Measurements from ENCODE around the gene WDR33. TPM values are rescaled to one million over a fixed set of nuclear protein-coding genes. Genes with fewer than 3 reads are reported as not detected.

The WDR33 gene
- total RNA-seq, 1 donor = 25.7 TPM

DNA sequence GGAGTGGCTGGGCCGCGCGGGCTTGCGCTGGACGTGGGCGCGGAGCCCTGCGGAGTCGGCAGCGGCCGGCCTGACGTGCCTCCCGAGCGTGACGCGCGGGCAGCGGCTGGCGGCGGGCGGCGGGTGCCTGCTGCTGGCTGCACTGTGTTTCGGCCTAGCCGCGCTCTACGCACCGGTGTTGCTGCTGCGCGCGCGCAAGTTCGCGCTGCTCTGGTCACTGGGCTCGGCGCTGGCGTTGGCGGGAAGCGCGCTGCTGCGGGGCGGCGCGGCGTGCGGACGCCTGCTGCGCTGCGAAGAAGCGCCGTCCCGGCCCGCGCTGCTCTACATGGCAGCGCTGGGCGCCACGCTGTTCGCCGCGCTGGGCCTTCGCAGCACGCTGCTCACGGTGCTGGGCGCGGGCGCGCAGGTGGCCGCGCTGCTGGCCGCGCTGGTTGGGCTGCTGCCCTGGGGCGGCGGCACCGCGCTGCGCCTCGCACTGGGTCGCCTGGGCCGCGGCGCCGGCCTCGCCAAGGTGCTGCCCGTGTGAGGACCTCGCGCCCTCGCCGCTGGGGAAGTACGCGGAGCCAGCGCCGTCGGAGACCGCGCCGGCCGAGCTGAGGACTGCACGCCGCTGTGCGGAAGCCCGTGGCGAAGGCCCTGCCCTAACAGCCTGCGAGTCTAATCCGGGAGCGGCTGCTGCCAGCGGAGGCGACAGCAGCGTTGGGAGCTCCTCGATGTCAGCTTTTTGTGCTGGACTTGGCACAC lies 109.1 kb downstream of the WDR33 start:
- Histone ChIP-seq H3K79me2 (ENCODE audit: insufficient read depth, low read length) (peaks cover 18% of the 10 kb centered on the region), H4K20me1 (ENCODE audit: insufficient read depth, low read length) (no peaks in the 10 kb centered on the region), H3K27me3 (ENCODE audit: insufficient read depth, low read length) (no peaks in the 10 kb centered on the region), H3K4me2 (ENCODE audit: insufficient read depth, low read length) (peak overlapping the region; percentile 99), H2AFZ (ENCODE audit: low read length) (peak overlapping the region; percentile 96), H3K27ac (ENCODE audit: low read depth, low read length) (peak overlapping the region; percentile 85), H3K36me3 (ENCODE audit: insufficient read depth, low read length) (peaks cover 10% of the 10 kb centered on the region), H3K4me1 (ENCODE audit: insufficient read depth, low read length) (peaks cover 4% of the 10 kb centered on the region), H3K9me3 (ENCODE audit: low read depth, low read length) (no peaks in the 10 kb centered on the region), H3K4me3 (ENCODE audit: insufficient read depth, low read length) (peak overlapping the region; percentile 83)
- TF ChIP-seq, protein P1, sequence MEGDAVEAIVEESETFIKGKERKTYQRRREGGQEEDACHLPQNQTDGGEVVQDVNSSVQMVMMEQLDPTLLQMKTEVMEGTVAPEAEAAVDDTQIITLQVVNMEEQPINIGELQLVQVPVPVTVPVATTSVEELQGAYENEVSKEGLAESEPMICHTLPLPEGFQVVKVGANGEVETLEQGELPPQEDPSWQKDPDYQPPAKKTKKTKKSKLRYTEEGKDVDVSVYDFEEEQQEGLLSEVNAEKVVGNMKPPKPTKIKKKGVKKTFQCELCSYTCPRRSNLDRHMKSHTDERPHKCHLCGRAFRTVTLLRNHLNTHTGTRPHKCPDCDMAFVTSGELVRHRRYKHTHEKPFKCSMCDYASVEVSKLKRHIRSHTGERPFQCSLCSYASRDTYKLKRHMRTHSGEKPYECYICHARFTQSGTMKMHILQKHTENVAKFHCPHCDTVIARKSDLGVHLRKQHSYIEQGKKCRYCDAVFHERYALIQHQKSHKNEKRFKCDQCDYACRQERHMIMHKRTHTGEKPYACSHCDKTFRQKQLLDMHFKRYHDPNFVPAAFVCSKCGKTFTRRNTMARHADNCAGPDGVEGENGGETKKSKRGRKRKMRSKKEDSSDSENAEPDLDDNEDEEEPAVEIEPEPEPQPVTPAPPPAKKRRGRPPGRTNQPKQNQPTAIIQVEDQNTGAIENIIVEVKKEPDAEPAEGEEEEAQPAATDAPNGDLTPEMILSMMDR (IDR thresholded peaks at IDR 0.05; ENCODE audit: extremely low read depth, low read depth, low read length) = no peak
- peak; percentile 98 for DNase-seq (ENCODE audit: insufficient read length, low spot score, missing footprints)

DNA sequence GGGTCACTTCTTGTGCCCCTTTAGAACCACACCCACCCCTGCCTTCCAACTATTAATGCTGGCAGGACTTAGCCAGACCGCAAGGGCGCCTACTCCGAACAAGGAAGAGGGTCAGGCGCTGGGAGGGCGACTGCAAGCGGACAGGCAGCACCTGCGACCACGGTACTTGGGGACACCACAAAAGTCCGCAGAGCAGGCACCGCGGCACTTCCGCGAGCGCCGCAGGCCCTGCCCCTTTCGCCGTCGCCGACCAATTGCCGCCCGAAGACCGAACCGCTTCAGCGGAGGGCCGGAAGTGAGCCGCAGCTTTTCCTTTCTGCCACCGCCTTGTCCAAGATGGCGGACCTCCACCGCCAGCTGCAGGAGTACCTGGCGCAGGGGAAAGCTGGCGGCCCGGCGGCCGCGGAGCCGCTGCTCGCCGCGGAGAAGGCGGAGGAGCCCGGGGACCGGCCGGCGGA lies 109.7 kb downstream of the WDR33 start, which contains the start of gene SFT2D3:
TSS of gene SFT2D3 (plus strand) at position 305 of the 458 bp plus-strand sequence. CDS start at position 337, 32 bp downstream.
- peaks cover 7% of the 10 kb centered on the region for H3K4me1 ChIP-seq (ENCODE audit: insufficient read depth, low read length)
- H4K20me1 ChIP-seq (ENCODE audit: insufficient read depth, low read length) = no peaks in the 10 kb centered on the region
- peak within 1 kb of the TSS; percentile 85 for H3K27ac ChIP-seq (ENCODE audit: low read depth, low read length)
- DNase-seq (ENCODE audit: insufficient read length, low spot score, missing footprints) = peak; percentile 99
- peaks cover 10% of the 10 kb centered on the region for H3K36me3 ChIP-seq (ENCODE audit: insufficient read depth, low read length)
- TF ChIP-seq, protein P1 (IDR thresholded peaks at IDR 0.05; ENCODE audit: extremely low read depth, low read depth, low read length) = no peak
- no peaks in the 10 kb centered on the region for H3K27me3 ChIP-seq (ENCODE audit: insufficient read depth, low read length)
- no peaks in the 10 kb centered on the region for H3K9me3 ChIP-seq (ENCODE audit: low read depth, low read length)
- peak within 1 kb of the TSS; percentile 83 for H3K4me3 ChIP-seq (ENCODE audit: insufficient read depth, low read length)
- H3K4me2 ChIP-seq (ENCODE audit: insufficient read depth, low read length) = peak within 1 kb of the TSS; percentile 99
- peak within 1 kb of the TSS; percentile 96 for H2AFZ ChIP-seq (ENCODE audit: low read length)
- peaks cover 18% of the 10 kb centered on the region for H3K79me2 ChIP-seq (ENCODE audit: insufficient read depth, low read length)

DNA sequence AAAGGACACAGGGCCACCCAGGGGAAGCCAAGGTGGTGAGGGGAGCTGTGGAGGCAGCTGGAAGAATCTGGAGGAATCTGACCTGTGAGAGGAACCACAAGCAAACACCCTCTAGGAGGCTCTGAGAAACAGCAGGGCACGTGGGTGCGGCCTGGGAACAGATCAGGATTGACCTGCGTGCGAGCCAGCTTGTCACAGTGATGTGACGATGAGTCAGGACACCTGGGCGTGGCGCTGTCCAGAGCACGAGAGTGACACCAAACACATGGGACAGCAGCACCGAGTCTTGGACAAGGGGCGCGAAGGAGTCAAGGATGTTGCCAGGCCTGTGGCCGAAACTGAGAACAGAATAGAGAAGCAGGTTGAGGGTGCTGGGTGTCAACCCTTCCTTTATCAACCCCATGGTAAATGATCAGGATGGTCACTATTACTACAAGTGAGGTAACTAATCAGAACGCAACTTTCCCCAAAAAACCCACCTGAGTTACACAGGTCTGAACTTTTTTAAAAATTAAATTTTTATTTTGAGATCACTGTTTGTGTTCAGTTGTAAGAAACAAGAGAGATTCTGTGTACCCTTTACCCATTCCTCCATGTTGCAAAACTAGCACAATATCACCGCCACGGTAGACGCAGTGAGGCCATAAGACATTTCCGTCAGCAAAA lies 110.3 kb downstream of the WDR33 start:
- H3K27ac ChIP-seq (ENCODE audit: low read depth, low read length) = peak overlapping the region; percentile 85
- H4K20me1 ChIP-seq (ENCODE audit: insufficient read depth, low read length) = no peaks in the 10 kb centered on the region
- H3K27me3 ChIP-seq (ENCODE audit: insufficient read depth, low read length) = no peaks in the 10 kb centered on the region
- peaks cover 18% of the 10 kb centered on the region for H3K79me2 ChIP-seq (ENCODE audit: insufficient read depth, low read length)
- H3K4me2 ChIP-seq (ENCODE audit: insufficient read depth, low read length) = peak overlapping the region; percentile 99
- H2AFZ ChIP-seq (ENCODE audit: low read length) = peak overlapping the region; percentile 96
- H3K4me3 ChIP-seq (ENCODE audit: insufficient read depth, low read length) = peak overlapping the region; percentile 83
- DNase-seq (ENCODE audit: insufficient read length, low spot score, missing footprints) = peak; percentile 62
- H3K36me3 ChIP-seq (ENCODE audit: insufficient read depth, low read length) = peaks cover 6% of the 10 kb centered on the region
- TF ChIP-seq, protein P1 (IDR thresholded peaks at IDR 0.05; ENCODE audit: extremely low read depth, low read depth, low read length) = no peak
- H3K9me3 ChIP-seq (ENCODE audit: low read depth, low read length) = no peaks in the 10 kb centered on the region
- peaks cover 12% of the 10 kb centered on the region for H3K4me1 ChIP-seq (ENCODE audit: insufficient read depth, low read length)

Measured in osteoblast (primary cell).